Loucy (cell line): ENCODE data around the gene FAM120B.

Experiments
- CTCF ChIP-seq: fragments of 200-600 bp; sonication (generic); conservative IDR thresholded peaks from 2 replicates; pipeline ENCODE4 v1.5.1; 2014; ENCODE audit warnings: mild to moderate bottlenecking, antibody characterized with exemption, low read length
- EZH2phosphoT487 ChIP-seq: fragments of 200-600 bp; IDR thresholded peaks from 2 replicates; pipeline ENCODE4 v1.6.1; 2018; ENCODE audit warnings: antibody characterized with exemption, mild to moderate bottlenecking, moderate library complexity, borderline replicate concordance

GRCh38 chr6:170436209-170436809 lies 129.8 kb downstream of the FAM120B start:
- TF ChIP-seq CTCF, result no peak
- TF ChIP-seq EZH2phosphoT487, result no peak
